GM12878 (cell line): Measurements from ENCODE around the gene TRIP4. TPM values are rescaled to one million over a fixed set of nuclear protein-coding genes. Genes with fewer than 3 reads are reported as not detected.

Experiments used
- ATAC-seq: fragments of 200-7000 bp; cut with Tn5 transposase; 3 replicates; pipeline ENCODE4 v1.9.1; 2020; ENCODE audit warnings: mild to moderate bottlenecking, moderate library complexity
- BruUV-seq: library from RNA; stranded (reverse); fragments of 400-500 nt; replicated peaks from 2 replicates; lab custom pipeline; 2021; lab: Mats Ljungman, UMichigan
- CTCF ChIA-PET: fragments of 300-600 bp; sonication (Branson Sonifier 250); formaldehyde crosslinking; extraction: SDS; loops from one replicate; lab custom pipeline; 2021; ENCODE audit warnings: inconsistent platforms; lab: Yijun Ruan, JAX
- POLR2A ChIA-PET: fragments of 350-600 bp; formaldehyde crosslinking; extraction: SDS; loops from one replicate; lab custom pipeline; 2021; ENCODE audit warnings: inconsistent platforms; lab: Charles Lee
- RAD21 ChIA-PET: fragments of 300-600 bp; sonication (Branson Sonifier 250); formaldehyde crosslinking; loops from one replicate; lab custom pipeline; 2023; ENCODE audit warnings: antibody characterized with exemption; ENCODE audit not compliant: unreplicated experiment; lab: Charles Lee
- SMC1A ChIA-PET: fragments of 300-600 bp; sonication (Branson Sonifier 250); formaldehyde crosslinking; loops from one replicate; lab custom pipeline; 2023; ENCODE audit not compliant: unreplicated experiment, uncharacterized antibody; lab: Charles Lee
- DNase-seq: peaks from one replicate; pipeline ENCODE4 v3.0.0-alpha.2; 2011; ENCODE audit warnings: low read depth, low spot score
- FAIRE-seq: peaks from 3 replicates; lab custom pipeline; 2011; peaks lifted over from hg19 to GRCh38; lab: Jason Lieb, UNC
- H2AFZ ChIP-seq: 2 replicates; pipeline ENCODE4 v1.6.0; 2011; ENCODE audit warnings: low read depth, low read length, control low read depth; ENCODE audit not compliant: control insufficient read depth
- H3K27ac ChIP-seq: 2 replicates; pipeline ENCODE4 v1.5.1; 2011; ENCODE audit warnings: control low read depth; ENCODE audit not compliant: control insufficient read depth, insufficient read depth
- H3K27me3 ChIP-seq, 2 experiments: replicated peaks in 1 of 2; 2 replicates each; pipeline versions ENCODE4 v1.6.0 to v1.6.1; 2011; ENCODE audit warnings: low read length in 1 of 2; ENCODE audit not compliant: control insufficient read depth in 2 of 2, insufficient read depth in 2 of 2
- H3K36me3 ChIP-seq, 2 experiments: 2 replicates each; pipeline ENCODE4 v1.5.1; 2011; ENCODE audit warnings: low read length in 1 of 2; ENCODE audit not compliant: control insufficient read depth in 2 of 2, insufficient read depth in 2 of 2
- H3K4me1 ChIP-seq: 2 replicates; pipeline ENCODE4 v1.6.1; 2011; ENCODE audit warnings: mild to moderate bottlenecking, low read length, moderate library complexity, mixed read lengths; ENCODE audit not compliant: control insufficient read depth, insufficient read depth
- H3K4me2 ChIP-seq: 2 replicates; pipeline ENCODE4 v1.6.0; 2011; ENCODE audit warnings: control low read depth; ENCODE audit not compliant: control insufficient read depth, insufficient read depth
- H3K4me3 ChIP-seq: fragments of 200-600 bp; sonication (generic); 2 replicates; pipeline ENCODE4 v1.5.1; 2016
- H3K79me2 ChIP-seq: 2 replicates; pipeline ENCODE4 v1.6.0; 2011; ENCODE audit warnings: low read length; ENCODE audit not compliant: control insufficient read depth, insufficient read depth
- H3K9ac ChIP-seq: 2 replicates; pipeline ENCODE4 v1.8.0; 2011; ENCODE audit warnings: low read length, control low read depth, mixed read lengths; ENCODE audit not compliant: control insufficient read depth, insufficient read depth
- H3K9me3 ChIP-seq: replicated peaks from 3 replicates; pipeline ENCODE4 v1.5.1; 2011; ENCODE audit warnings: mild to moderate bottlenecking, low read length; ENCODE audit not compliant: control insufficient read depth, insufficient read depth
- H4K20me1 ChIP-seq: 2 replicates; pipeline ENCODE4 v1.6.0; 2011; ENCODE audit not compliant: control insufficient read depth, insufficient read depth
- MYB ChIP-seq: fragments of 150-350 bp; IDR thresholded peaks from 2 replicates; pipeline ENCODE4 v1.6.1; 2014; ENCODE audit warnings: mild to moderate bottlenecking, low read depth, low read length, borderline replicate concordance
- NFYB ChIP-seq: IDR thresholded peaks from 2 replicates; pipeline ENCODE4 v1.6.1; 2011; ENCODE audit warnings: low read depth, mild to moderate bottlenecking, low read length, improper control_type of control experiment, moderate library complexity; ENCODE audit not compliant: insufficient read depth
- POLR2A ChIP-seq: IDR thresholded peaks from 2 replicates; pipeline ENCODE4 v1.6.1; 2011; ENCODE audit warnings: low read depth, mild to moderate bottlenecking, low read length
- POLR2AphosphoS5 ChIP-seq: IDR thresholded peaks from 2 replicates; pipeline ENCODE4 v1.6.1; 2011; ENCODE audit warnings: mild to moderate bottlenecking, low read length, inconsistent platforms
- SP1 ChIP-seq: IDR thresholded peaks from one replicate; pipeline ENCODE4 v1.6.1; 2011; ENCODE audit warnings: low read depth, low read length
- SPI1 ChIP-seq: IDR thresholded peaks from 2 replicates; pipeline ENCODE4 v1.6.1; 2011; ENCODE audit warnings: low read depth, mild to moderate bottlenecking, low read length, moderate library complexity, borderline replicate concordance; ENCODE audit not compliant: insufficient read depth
- SREBF2 ChIP-seq: IDR thresholded peaks from 2 replicates; pipeline ENCODE4 v1.6.1; 2012; ENCODE audit warnings: mild to moderate bottlenecking, low read length
- WGBS: methylation state at CpG from one replicate; pipeline ENCODE4 v1.1.6; 2016; ENCODE audit warnings: low lambda C conversion rate; ENCODE audit not compliant: insufficient replicate concordance, insufficient coverage; ENCODE audit errors: missing lambda C conversion rate; 5-methylcytosine and 5-hydroxymethylcytosine counted together
- in situ Hi-C: fragments of 300-500 bp; cut with MboI; formaldehyde crosslinking; loops from 9 replicates; pipeline ENCODE4 v1.14.3; 2018; ENCODE audit warnings: mixed read lengths
- intact Hi-C: fragments of 100-400 bp; cut with micrococcal nuclease; formaldehyde crosslinking; loops from one replicate; pipeline ENCODE4 v1.14.2; 2022; ENCODE audit not compliant: unreplicated experiment
- polyA plus RNA-seq, 11 experiments: library from polyadenylated mRNA; depleted of rRNA in 4 of 11; unstranded in 6 of 11; stranded (reverse) in 5 of 11; fragments of >200 nt; fragmentation: Nextera tagmentation in 4 of 11; fragmentation: Illumina TruSeq in 1 of 11; extraction: Ambion mirVana in 4 of 11; extraction: Trizol in 1 of 11; gene quantifications; 1 replicate in 1 of 11; 2 replicates in 10 of 11; pipeline versions ENCODE4 v1.2.1 to v1.2.3, GENCODE V29; 2011 to 2016; ENCODE audit warnings: inconsistent platforms in 2 of 11, missing spikeins in 2 of 11, low read depth in 1 of 11
- total RNA-seq, 4 experiments: library from RNA; depleted of rRNA in 3 of 4; stranded (reverse); fragments of >200 nt in 3 of 4; fragmentation: Illumina TruSeq in 1 of 4; extraction: Trizol in 1 of 4; gene quantifications; 2 replicates each; pipeline versions ENCODE4 v1.2.1 to v1.2.3, GENCODE V29; 2013 to 2021
- TF ChIP-seq, protein P1 (sequence below): fragments of 450-650 bp; IDR thresholded peaks from 2 replicates; pipeline ENCODE4 v1.6.1; 2017; ENCODE audit warnings: low read depth, mild to moderate bottlenecking, moderate library complexity

The TRIP4 gene
- total and polyA plus RNA-seq, 10 of the 15 experiments (the other 5 are each of a cell fraction or from before 2014, with no cell fraction given), result 6.4 to 24.5 (median 20.0) TPM

DNA sequence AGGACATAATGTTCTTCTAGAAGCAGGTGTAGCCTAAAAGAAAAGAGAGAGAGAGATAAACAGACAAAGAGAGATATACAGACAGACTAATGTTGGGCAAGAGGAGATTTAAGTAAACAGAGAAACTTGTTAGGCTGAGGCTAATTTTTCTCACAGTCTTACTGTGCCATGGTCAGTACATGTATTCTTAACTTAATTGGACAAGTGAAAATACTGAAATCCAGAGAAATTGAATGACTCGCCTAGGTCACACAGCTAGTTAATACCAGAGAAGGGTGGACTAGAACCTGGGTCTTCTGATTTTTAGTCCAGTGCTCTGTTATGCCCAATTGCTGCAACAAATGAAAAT is 66.0 kb downstream of the TRIP4 start:
- no peak for TF ChIP-seq SP1
- TF ChIP-seq SREBF2, result no peak
- TF ChIP-seq NFYB, result no peak
- no peak for TF ChIP-seq POLR2AphosphoS5
- TF ChIP-seq MYB, result no peak
- TF ChIP-seq POLR2A, result no peak
- TF ChIP-seq, protein P1, sequence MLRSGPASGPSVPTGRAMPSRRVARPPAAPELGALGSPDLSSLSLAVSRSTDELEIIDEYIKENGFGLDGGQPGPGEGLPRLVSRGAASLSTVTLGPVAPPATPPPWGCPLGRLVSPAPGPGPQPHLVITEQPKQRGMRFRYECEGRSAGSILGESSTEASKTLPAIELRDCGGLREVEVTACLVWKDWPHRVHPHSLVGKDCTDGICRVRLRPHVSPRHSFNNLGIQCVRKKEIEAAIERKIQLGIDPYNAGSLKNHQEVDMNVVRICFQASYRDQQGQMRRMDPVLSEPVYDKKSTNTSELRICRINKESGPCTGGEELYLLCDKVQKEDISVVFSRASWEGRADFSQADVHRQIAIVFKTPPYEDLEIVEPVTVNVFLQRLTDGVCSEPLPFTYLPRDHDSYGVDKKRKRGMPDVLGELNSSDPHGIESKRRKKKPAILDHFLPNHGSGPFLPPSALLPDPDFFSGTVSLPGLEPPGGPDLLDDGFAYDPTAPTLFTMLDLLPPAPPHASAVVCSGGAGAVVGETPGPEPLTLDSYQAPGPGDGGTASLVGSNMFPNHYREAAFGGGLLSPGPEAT, result no peak
- TF ChIP-seq SPI1, result no peak
- TF ChIP-seq, all 136 proteins: peak for 0
- no peak overlapping the region for H2AFZ ChIP-seq
- BruUV-seq, result no TSS peak
- intact Hi-C loops, result no loop called here
- H3K27ac ChIP-seq, result no peak overlapping the region
- ChIA-PET CTCF (no interaction called here), POLR2A (interaction anchor here (0.6 kb wide), 1 partner anchor 176 kb away, joined by 3 read pairs; no protein-coding TSS in a partner anchor), RAD21 (interaction anchor here (1.3 kb wide), 1 partner anchor 26 kb away, joined by 4 read pairs; no protein-coding TSS in a partner anchor), SMC1A (interaction anchor here (0.6 to 1.1 kb wide), 2 partner anchors 53 to 1207 kb away, joined by 3 read pairs; no protein-coding TSS in a partner anchor)
- H4K20me1 ChIP-seq, result no peaks in the 10 kb centered on the region
- ATAC-seq, result no peak
- no peak for FAIRE-seq
- H3K4me3 ChIP-seq, result no peak overlapping the region
- H3K79me2 ChIP-seq, result no peaks in the 10 kb centered on the region
- no peaks in the 10 kb centered on the region; a peak in 2 of 4 replicates for H3K36me3 ChIP-seq
- peaks cover 28% of the 10 kb centered on the region for H3K4me1 ChIP-seq
- H3K27me3 ChIP-seq, result no peaks in the 10 kb centered on the region
- no peak overlapping the region for H3K4me2 ChIP-seq
- H3K9ac ChIP-seq, result no peak overlapping the region
- H3K9me3 ChIP-seq, result no peaks in the 10 kb centered on the region
- in situ Hi-C loops, result no loop called here
- DNase-seq, result no peak
- WGBS, result 100% methylated on average over 1 of the region's 1 CpG
